ENCODE results near the gene DUS1L. TPM values are rescaled to one million over a fixed set of nuclear protein-coding genes. Genes with fewer than 3 reads are reported as not detected.

DUS1L gene
- total RNA-seq, 1 experiment from 2014 or later = 132 TPM

DNA sequence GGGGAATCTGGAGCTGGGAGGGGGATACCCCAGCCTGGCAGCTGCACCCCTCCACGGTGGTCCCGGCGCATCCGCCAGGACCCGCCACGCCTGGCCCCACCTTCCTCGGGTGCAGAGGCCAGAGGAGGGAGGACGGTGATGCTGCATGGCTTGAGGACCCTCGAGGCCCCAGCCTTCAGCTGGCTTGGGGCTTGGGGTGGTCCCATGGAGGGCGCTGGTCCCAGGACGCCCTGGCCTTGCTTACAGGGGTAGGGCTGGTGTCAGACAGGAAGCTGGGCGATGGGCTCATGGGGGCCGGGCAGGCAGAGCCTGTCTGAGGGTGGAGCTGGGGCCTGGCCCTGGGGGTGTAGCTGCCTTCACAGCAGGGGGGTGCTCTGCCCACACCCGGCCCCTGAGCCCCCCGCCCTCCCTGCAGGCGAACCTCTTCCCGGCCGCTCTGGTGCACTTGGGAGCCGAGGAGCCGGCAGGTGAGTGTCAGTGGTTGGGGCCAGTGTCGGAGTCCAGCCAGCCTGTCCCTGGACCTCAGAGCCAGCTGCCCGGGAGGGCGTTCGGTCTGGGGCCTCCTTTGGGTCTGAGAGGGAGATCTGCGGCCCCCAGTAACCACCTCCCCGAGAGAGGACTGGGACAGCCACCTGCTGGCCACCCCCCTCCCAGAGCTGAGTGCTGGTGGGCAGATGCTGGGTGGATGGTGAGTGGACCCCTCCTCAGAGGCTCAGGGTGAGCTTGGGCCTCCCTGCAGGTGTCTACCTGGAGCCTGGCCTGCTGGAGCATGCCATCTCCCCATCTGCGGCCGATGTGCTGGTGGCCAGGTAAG lies 49.3 kb downstream of the DUS1L start:
- H3K9me3 Mint-ChIP-seq (ENCODE audit: low read depth, unreplicated experiment) = no peaks in the 10 kb centered on the region
- CTCF ChIA-PET = no interaction called here

DNA sequence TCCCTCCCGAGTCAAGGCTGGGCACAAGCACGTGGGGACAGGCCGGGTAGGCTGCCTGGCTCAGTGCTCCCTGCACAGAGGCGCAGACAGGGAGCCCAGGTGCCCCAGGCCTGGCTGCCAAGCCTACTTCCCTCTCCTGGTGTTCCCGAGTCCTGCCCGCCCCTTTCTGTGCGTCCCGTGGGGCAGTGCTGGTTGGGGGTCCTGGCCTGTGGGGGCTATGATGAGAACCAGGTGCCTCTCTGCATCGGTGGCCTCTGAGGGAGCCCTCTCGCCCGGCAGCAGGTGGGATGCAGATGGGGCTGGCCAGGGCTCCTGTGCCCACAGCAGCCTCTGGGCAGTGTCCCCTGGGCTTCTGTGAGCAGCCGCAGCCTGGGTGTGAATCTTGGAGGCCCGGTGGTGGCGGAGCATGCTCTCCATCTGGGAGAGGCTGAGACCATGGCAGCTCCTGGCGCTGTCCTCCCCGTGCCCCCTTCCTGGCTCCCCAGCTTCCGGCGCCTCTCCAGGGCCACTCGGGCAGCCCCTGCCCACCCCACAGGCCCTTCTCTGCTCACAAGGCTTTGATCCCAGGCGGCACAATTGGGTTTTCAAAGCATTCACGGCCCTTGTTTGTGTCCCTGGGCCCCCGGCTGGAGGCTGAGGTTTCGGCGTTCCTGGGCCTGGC lies 50.2 kb downstream of the DUS1L start:
- intact Hi-C loops (cut with micrococcal nuclease; ENCODE audit: unreplicated experiment) = no loop called here
- H3K27me3 Mint-ChIP-seq (ENCODE audit: unreplicated experiment) = no peaks in the 10 kb centered on the region
- H3K4me3 Mint-ChIP-seq (ENCODE audit: low read depth, unreplicated experiment) = no peak overlapping the region
- no peak for DNase-seq
- TF ChIP-seq, protein P1, sequence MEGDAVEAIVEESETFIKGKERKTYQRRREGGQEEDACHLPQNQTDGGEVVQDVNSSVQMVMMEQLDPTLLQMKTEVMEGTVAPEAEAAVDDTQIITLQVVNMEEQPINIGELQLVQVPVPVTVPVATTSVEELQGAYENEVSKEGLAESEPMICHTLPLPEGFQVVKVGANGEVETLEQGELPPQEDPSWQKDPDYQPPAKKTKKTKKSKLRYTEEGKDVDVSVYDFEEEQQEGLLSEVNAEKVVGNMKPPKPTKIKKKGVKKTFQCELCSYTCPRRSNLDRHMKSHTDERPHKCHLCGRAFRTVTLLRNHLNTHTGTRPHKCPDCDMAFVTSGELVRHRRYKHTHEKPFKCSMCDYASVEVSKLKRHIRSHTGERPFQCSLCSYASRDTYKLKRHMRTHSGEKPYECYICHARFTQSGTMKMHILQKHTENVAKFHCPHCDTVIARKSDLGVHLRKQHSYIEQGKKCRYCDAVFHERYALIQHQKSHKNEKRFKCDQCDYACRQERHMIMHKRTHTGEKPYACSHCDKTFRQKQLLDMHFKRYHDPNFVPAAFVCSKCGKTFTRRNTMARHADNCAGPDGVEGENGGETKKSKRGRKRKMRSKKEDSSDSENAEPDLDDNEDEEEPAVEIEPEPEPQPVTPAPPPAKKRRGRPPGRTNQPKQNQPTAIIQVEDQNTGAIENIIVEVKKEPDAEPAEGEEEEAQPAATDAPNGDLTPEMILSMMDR (IDR thresholded peaks at IDR 0.05; ENCODE audit: unreplicated experiment) = no peak
- no peaks in the 10 kb centered on the region for H3K9me3 Mint-ChIP-seq (ENCODE audit: low read depth, unreplicated experiment)
- no TSS peak for BruUV-seq (replicated peaks)
- H3K27ac Mint-ChIP-seq (ENCODE audit: unreplicated experiment) = no peak overlapping the region
- H3K4me1 Mint-ChIP-seq (ENCODE audit: low read depth, unreplicated experiment) = no peaks in the 10 kb centered on the region
- CTCF ChIA-PET = no interaction called here
- peaks cover 34% of the 10 kb centered on the region for H3K36me3 Mint-ChIP-seq (ENCODE audit: insufficient read depth, unreplicated experiment)

More for the DNA sequence above, 49.3 kb downstream of the DUS1L start:
- Mint-ChIP-seq H3K36me3 (ENCODE audit: insufficient read depth, unreplicated experiment) (peaks cover 40% of the 10 kb centered on the region), H3K27me3 (ENCODE audit: unreplicated experiment) (no peaks in the 10 kb centered on the region), H3K4me1 (ENCODE audit: low read depth, unreplicated experiment) (peaks cover 2% of the 10 kb centered on the region), H3K4me3 (ENCODE audit: low read depth, unreplicated experiment) (no peak overlapping the region), H3K27ac (ENCODE audit: unreplicated experiment) (no peak overlapping the region)
- no TSS peak for BruUV-seq (replicated peaks)
- TF ChIP-seq, protein P1 (IDR thresholded peaks at IDR 0.05; ENCODE audit: unreplicated experiment) = no peak
- intact Hi-C loops (cut with micrococcal nuclease; ENCODE audit: unreplicated experiment) = no loop called here
- no peak for DNase-seq

DNA sequence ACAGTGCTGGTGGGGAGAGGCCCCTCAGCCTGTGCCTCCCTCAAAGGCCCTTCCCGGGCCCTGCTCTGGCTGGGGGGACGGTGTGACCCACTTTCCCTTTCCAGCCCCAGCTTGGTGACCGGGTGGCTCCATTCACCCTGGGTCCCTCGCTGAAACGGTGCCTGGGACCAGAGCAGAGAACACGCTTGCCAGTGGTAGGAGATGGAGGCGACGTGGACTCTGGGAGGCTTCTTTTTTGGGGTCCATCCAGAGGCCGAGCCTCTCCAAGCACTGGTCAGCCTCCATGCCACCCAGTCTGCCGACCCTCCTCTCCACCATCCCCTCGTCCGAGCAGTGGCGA lies 50.7 kb downstream of the DUS1L start:
- intact Hi-C loops (cut with micrococcal nuclease; ENCODE audit: unreplicated experiment) = no loop called here
- CTCF ChIA-PET = no interaction called here
- TF ChIP-seq, protein P1 (IDR thresholded peaks at IDR 0.05; ENCODE audit: unreplicated experiment) = no peak
- H3K4me3 Mint-ChIP-seq (ENCODE audit: low read depth, unreplicated experiment) = no peak overlapping the region
- no peaks in the 10 kb centered on the region for H3K9me3 Mint-ChIP-seq (ENCODE audit: low read depth, unreplicated experiment)
- H3K27me3 Mint-ChIP-seq (ENCODE audit: unreplicated experiment) = no peaks in the 10 kb centered on the region
- H3K27ac Mint-ChIP-seq (ENCODE audit: unreplicated experiment) = no peak overlapping the region
- no peaks in the 10 kb centered on the region for H3K4me1 Mint-ChIP-seq (ENCODE audit: low read depth, unreplicated experiment)
- no peak for DNase-seq
- peaks cover 29% of the 10 kb centered on the region for H3K36me3 Mint-ChIP-seq (ENCODE audit: insufficient read depth, unreplicated experiment)
- BruUV-seq (replicated peaks) = no TSS peak

DNA sequence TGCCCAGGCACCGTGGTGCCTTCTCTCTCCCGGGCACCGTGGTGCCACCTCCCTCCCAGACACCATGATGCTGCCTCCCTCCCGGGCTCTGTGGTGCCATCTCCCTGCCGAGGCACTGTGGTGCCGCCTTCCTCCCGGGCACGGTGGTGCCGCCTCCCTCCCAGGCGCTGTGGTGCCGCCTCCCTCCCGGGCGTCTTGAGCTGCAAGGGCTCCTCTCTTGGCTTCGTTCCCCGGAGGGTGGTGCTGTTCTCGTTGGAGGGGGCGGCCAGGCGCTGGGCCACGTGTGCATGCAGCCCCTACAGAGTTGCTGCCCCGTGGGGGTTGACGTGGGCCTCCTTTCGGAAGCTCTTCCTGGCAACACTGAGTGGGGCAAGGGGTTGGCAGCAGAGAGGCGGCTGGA lies 51.2 kb downstream of the DUS1L start:
- peaks cover 29% of the 10 kb centered on the region for H3K36me3 Mint-ChIP-seq (ENCODE audit: insufficient read depth, unreplicated experiment)
- H3K9me3 Mint-ChIP-seq (ENCODE audit: low read depth, unreplicated experiment) = no peaks in the 10 kb centered on the region
- H3K4me3 Mint-ChIP-seq (ENCODE audit: low read depth, unreplicated experiment) = no peak overlapping the region
- H3K4me1 Mint-ChIP-seq (ENCODE audit: low read depth, unreplicated experiment) = no peaks in the 10 kb centered on the region
- CTCF ChIA-PET = no interaction called here
- BruUV-seq (replicated peaks) = no TSS peak
- H3K27ac Mint-ChIP-seq (ENCODE audit: unreplicated experiment) = no peak overlapping the region
- DNase-seq = no peak
- H3K27me3 Mint-ChIP-seq (ENCODE audit: unreplicated experiment) = no peaks in the 10 kb centered on the region
- TF ChIP-seq, protein P1 (IDR thresholded peaks at IDR 0.05; ENCODE audit: unreplicated experiment) = no peak
- intact Hi-C loops (cut with micrococcal nuclease; ENCODE audit: unreplicated experiment) = no loop called here

All from Calu3 (cell line).